Endometrial microvascular endothelial cells (primary cell): ENCODE measurements around the gene LRP4. TPM values are rescaled to one million over a fixed set of nuclear protein-coding genes. Genes with fewer than 3 reads are reported as not detected.
"Not testable (repeated sequence)": the region's sequence is repeated elsewhere in the genome, so short reads cannot be mapped to it uniquely, and the experiment has no call there.

Source experiments
- in situ Hi-C: cut with HindIII; loops from 2 replicates; pipeline ENCODE4 v1.10.0; 2017; ENCODE audit warnings: low sequenced_read_pairs, low pct_unique_long_range_greater_than_20kb; ENCODE audit errors: inconsistent ontology term
- total RNA-seq: library from RNA; depleted of rRNA; stranded (reverse); fragments of >200 nt; gene quantifications from one replicate; pipeline ENCODE4 v1.2.3, GENCODE V29; 2015; ENCODE audit errors: inconsistent ontology term

LRP4 gene, protein sequence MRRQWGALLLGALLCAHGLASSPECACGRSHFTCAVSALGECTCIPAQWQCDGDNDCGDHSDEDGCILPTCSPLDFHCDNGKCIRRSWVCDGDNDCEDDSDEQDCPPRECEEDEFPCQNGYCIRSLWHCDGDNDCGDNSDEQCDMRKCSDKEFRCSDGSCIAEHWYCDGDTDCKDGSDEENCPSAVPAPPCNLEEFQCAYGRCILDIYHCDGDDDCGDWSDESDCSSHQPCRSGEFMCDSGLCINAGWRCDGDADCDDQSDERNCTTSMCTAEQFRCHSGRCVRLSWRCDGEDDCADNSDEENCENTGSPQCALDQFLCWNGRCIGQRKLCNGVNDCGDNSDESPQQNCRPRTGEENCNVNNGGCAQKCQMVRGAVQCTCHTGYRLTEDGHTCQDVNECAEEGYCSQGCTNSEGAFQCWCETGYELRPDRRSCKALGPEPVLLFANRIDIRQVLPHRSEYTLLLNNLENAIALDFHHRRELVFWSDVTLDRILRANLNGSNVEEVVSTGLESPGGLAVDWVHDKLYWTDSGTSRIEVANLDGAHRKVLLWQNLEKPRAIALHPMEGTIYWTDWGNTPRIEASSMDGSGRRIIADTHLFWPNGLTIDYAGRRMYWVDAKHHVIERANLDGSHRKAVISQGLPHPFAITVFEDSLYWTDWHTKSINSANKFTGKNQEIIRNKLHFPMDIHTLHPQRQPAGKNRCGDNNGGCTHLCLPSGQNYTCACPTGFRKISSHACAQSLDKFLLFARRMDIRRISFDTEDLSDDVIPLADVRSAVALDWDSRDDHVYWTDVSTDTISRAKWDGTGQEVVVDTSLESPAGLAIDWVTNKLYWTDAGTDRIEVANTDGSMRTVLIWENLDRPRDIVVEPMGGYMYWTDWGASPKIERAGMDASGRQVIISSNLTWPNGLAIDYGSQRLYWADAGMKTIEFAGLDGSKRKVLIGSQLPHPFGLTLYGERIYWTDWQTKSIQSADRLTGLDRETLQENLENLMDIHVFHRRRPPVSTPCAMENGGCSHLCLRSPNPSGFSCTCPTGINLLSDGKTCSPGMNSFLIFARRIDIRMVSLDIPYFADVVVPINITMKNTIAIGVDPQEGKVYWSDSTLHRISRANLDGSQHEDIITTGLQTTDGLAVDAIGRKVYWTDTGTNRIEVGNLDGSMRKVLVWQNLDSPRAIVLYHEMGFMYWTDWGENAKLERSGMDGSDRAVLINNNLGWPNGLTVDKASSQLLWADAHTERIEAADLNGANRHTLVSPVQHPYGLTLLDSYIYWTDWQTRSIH (N-terminal part only)
- total RNA-seq = 0.19 TPM

DNA sequence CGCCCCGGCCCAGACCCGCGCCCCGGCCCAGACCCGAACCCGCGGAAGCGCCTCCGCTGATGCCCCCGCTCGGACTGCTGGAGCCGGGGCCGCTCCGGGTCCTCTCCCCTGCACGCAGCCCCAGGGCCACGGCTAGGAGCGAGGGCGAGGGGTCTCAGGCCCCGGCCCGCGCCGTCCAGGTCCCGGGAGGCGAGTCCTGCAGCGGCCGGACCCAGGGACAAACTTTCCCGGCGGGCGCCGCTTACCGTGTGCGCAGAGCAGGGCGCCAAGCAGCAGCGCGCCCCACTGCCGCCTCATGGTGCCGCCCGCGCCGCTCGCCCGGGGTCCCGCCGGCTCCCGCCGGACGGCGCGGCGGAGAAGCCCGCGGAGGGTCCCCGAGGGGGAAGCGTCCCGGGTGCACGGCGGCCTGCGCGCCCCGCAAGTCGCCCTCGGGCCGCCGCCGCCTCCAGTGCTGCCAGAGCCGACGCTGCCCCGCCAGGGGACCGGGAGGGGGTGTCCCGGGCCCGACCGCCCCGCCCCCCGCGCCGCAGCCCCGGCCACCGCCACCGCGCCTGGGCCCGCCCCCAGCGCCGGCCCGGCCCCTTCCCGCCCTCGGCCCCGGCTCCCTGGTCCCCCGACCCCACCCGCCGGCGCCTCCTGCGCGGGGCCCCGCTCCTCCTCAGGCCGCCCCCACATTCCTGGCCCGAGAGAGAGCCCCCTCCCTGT is at the start of gene LRP4:
TSS of gene LRP4 (minus strand) at position 468 of the 705 bp plus-strand sequence. CDS start at position 297, 171 bp downstream.
- in situ Hi-C loops = no loop called here

DNA sequence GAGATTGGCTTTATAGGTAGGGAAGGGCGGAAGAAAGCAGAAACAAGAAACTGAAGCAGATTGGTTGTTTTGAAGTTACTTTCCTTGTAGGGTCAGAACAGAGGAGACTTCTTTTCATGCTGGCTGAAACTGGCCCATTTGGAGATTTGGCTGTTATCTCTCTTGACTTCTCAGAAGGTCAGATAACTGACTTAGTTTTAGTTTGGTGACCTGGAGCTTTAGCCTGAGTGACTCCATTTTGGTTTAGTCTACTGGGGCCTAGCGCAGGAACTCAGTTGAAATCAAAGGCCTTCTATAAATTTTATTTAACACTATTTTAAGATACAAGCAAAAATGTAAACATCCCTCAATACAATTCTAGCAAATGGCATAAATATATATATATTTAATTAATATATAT is 49.6 kb upstream of the LRP4 start:
- in situ Hi-C loops = no loop called here

DNA sequence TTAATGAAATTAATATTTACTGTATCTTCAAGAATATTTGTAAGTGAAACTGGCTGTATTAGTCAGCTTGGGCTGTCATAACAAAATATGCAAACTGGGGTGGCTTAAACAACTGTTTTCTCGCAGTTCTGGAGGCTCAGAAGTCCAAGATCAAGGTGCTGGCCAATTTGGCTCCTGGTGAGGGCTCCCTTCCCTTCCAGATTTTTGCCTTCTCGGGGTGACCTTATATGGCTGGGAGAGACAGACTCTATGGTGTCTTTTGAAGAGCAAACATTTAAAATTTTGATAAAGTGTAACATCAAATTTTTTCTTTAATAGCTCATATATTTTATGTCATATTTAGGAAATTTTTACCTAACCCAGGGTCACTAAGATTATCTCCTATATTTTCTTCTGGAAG is 48.4 kb upstream of the LRP4 start:
- in situ Hi-C loops = no loop called here

- in situ Hi-C loops = no loop called here
Measured at GRCh38 chr11:46963844-46964243, 45.5 kb upstream of the LRP4 start.

- in situ Hi-C loops = not testable (repeated sequence)
Measured at GRCh38 chr11:46961886-46962285, 43.5 kb upstream of the LRP4 start.

GRCh38 chr11:46961041-46961440 is 42.7 kb upstream of the LRP4 start:
- in situ Hi-C loops = no loop called here

GRCh38 chr11:46958777-46959176 is 40.4 kb upstream of the LRP4 start:
- in situ Hi-C loops = no loop called here

GRCh38 chr11:46953093-46953492 is 34.7 kb upstream of the LRP4 start:
- in situ Hi-C loops = no loop called here

- in situ Hi-C loops = no loop called here
Measured at GRCh38 chr11:46952553-46952952, 34.2 kb upstream of the LRP4 start.

DNA sequence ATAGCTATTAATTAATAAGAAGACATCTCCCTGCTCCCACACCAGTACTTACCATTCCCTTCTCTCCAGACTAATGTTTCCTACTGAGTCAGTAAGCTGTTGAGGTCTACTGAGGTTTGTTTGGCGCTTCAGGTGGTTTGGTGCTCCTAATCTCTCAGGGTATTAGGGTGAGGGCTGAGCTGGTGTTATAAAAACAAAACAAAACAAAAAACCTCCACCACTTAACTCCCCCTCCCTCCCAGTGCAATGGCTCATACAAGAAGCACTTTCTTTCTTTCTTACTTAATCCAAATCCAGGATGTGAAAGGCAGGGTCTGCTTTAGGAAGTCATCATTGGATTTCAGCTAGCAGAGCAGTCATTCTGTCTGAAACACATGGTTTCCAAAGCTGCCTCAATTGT is 33.5 kb upstream of the LRP4 start:
- in situ Hi-C loops = no loop called here

DNA sequence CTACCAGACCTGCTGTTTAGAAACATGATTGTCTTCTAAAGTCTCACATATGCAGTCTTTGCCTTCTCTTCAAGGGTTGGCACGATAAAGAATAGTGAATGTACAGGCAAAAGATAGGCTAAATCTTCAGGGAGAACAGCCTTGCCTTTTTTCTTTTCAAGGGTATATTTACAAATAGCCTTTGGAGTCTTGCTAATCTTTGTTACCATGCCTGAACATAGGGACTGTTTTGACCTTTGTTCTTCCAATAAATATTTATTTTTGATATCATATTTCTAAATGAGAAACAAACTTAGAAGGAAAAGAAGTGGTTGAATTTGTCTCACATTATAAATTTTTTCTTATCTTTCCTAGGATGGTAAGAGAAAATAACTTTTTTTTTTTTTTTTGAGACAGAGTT is 30.9 kb upstream of the LRP4 start:
- in situ Hi-C loops = no loop called here

DNA sequence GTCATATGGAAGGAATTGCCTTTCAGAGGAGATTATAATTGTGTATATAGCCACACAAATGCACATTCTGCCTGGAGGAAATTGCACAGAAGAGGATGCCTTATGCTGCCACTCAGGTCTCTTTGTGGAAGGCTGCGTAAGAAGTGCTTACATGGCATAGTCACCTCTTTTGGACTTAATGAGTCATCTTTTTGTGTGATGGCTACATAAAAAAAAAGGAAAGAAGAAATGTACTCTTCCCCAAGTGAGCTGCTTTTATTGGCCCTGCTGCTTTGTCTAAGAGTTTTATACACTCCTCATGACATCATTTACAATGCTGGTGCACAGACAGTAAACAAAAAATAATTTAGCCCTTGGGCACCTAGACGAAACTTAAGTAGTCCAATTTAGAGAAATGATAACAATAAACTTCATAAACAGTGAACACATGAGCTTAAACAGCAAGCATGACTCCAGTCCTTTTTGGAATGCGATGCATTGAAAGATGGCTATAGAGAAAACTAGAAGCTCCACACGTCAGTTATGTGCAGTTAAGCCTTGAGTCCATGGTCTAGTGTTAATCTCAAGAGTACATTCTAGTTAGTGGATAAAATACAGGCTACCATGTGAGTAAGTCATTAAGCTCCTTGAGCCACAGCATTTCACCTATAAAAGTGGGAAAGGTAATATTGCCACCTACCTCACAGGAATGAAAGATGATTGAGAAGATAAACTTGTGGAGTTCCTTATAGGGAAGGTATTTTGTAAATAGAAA is 30.2 kb upstream of the LRP4 start:
- in situ Hi-C loops = no loop called here

GRCh38 chr11:46947399-46948077 is 29.2 kb upstream of the LRP4 start:
- in situ Hi-C loops = no loop called here

GRCh38 chr11:46944356-46945075 is 26.2 kb upstream of the LRP4 start:
- in situ Hi-C loops = no loop called here

- in situ Hi-C loops = no loop called here
Measured at GRCh38 chr11:46942172-46942571, 23.8 kb upstream of the LRP4 start.

- in situ Hi-C loops = no loop called here
Measured at GRCh38 chr11:46936138-46937110, 18.1 kb upstream of the LRP4 start, which contains the start of gene CSTPP1. Gene CSTPP1 (plus strand): TSS chr11:46936761. CDS start chr11:46936806, 45 bp downstream.
